ENCODE data around the gene IL27RA. TPM values are rescaled to one million over a fixed set of nuclear protein-coding genes. Genes with fewer than 3 reads are reported as not detected.
A peak's percentile ranks its signal among the peaks of the same experiment; 100 is the strongest.

Gene IL27RA
- total and polyA plus RNA-seq, 8 donors, result 1.1 to 11.1 (median 2.5) TPM; not detected in 2

DNA sequence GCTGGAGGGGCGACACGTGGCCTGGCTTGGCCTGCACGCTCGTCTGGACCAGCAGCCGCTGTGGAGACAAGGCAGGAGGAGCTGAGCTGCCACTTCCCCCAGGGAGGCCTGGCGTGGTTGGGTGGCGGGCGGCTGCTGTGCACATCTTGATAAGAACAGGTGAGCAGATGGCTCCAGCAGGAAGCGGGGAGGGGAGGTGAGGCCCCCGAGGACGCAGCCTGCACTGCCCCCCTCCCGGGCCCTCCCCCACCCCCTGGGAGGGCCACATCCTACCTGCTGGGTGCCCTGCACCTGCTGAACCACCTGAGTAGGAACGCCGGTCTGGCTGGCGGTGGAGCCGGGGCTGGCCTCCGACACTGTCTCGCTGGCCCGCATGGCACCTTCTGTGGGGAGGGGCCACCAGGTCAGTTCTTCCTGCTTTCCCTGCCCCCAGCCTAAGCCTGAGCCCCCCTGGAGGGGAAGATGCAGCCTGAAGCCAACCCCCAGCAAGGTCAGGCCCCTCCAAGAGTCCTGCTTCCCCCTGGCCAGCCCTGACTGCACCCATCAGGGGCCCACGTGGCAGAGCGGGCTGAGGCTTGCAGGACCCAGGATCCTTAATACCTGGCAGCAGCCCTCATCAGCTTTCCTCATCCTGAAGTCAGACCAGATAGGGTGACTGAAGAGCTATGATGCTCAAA lies 48.2 kb upstream of the IL27RA start:
- peak in 1 of 2 donors; percentile 75 for DNase-seq
- no peaks in the 10 kb centered on the region for H3K27me3 ChIP-seq
- peaks cover 33 to 50% (median 35%) of the 10 kb centered on the region in 4 donors for H3K4me1 ChIP-seq
- H3K9me3 ChIP-seq, result no peaks in the 10 kb centered on the region
- no peak for TF ChIP-seq POLR2AphosphoS5 (IDR thresholded peaks at IDR 0.05)
- no peak for TF ChIP-seq EP300 (IDR thresholded peaks at IDR 0.05)
- no peak for TF ChIP-seq POLR2A (IDR thresholded peaks at IDR 0.05)
- TF ChIP-seq, protein P1, sequence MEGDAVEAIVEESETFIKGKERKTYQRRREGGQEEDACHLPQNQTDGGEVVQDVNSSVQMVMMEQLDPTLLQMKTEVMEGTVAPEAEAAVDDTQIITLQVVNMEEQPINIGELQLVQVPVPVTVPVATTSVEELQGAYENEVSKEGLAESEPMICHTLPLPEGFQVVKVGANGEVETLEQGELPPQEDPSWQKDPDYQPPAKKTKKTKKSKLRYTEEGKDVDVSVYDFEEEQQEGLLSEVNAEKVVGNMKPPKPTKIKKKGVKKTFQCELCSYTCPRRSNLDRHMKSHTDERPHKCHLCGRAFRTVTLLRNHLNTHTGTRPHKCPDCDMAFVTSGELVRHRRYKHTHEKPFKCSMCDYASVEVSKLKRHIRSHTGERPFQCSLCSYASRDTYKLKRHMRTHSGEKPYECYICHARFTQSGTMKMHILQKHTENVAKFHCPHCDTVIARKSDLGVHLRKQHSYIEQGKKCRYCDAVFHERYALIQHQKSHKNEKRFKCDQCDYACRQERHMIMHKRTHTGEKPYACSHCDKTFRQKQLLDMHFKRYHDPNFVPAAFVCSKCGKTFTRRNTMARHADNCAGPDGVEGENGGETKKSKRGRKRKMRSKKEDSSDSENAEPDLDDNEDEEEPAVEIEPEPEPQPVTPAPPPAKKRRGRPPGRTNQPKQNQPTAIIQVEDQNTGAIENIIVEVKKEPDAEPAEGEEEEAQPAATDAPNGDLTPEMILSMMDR (IDR thresholded peaks at IDR 0.05), result no peak
- H3K4me3 ChIP-seq, result no peak overlapping the region
- H3K36me3 ChIP-seq, result peaks cover 4 to 46% (median 39%) of the 10 kb centered on the region in 4 donors
- intact Hi-C loops (cut with DNase I; ENCODE audit: low total_unique reads), result no loop called here
- 73 to 83% (median 76%) methylated on average over 11 to 21 of the region's 21 CpGs for WGBS, 5 donors
- H3K27ac ChIP-seq, result peak overlapping the region in 2 of 5 donors; percentile 10 to 39

GRCh38 chr19:13984186-13984585 lies 47.4 kb upstream of the IL27RA start:
- Histone ChIP-seq H3K36me3 (peaks cover 4 to 53% (median 46%) of the 10 kb centered on the region in 4 donors), H3K27ac (no peak overlapping the region), H3K9me3 (no peaks in the 10 kb centered on the region), H3K27me3 (no peaks in the 10 kb centered on the region), H3K4me3 (no peak overlapping the region), H3K4me1 (peaks cover 24 to 46% (median 28%) of the 10 kb centered on the region in 4 donors)
- 60 to 90% (median 77%) methylated on average over 1 to 15 of the region's 15 CpGs for WGBS, 5 donors
- no peak for DNase-seq
- intact Hi-C loops (cut with DNase I; ENCODE audit: low total_unique reads), result no loop called here
- TF ChIP-seq POLR2A (IDR thresholded peaks at IDR 0.05) (no peak), EP300 (IDR thresholded peaks at IDR 0.05) (no peak), POLR2AphosphoS5 (IDR thresholded peaks at IDR 0.05) (no peak)
- TF ChIP-seq, protein P1 (IDR thresholded peaks at IDR 0.05), result no peak

DNA sequence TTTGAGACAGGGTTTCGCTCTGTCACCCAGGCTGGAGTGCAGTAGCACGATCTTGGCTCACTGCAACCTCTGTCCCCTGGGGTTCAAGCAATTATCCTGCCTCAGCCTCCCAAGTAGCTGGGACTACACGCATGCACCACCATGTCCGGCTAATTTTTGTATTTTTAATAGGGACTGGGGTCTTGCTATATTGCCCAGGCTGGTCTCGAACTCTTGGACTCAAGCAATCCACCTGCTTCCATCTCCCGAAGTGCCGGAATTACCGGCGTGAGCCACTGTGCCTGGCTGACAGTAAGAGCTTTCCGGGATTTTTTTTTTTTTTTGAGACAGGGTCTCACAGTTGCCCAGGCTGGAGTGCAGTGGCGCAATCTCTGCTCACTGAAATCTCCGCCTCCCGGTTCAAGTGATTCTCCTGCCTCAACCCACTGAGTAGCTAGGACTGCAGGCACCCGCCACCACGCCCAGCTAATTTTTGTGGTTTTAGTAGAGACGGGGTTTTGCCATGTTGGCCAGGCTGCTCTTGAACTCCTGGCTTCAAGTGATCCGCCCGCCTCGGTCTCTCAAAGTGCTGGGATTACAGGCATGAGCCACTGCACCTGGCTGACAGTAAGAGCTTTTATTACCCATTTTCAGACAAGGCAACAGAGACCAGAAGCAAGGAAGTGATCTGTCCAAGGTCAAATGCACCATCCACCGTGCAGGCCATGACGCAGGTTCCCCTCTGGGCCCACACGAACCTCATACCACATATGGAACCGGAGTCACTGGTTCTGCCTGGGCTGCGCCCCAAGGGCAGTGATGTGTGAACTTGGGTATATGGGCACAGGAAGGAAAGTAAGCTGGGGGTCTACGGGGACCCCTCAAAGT lies 46.5 kb upstream of the IL27RA start:
- intact Hi-C loops (cut with DNase I; ENCODE audit: low total_unique reads), result no loop called here
- H3K4me3 ChIP-seq, result no peak overlapping the region
- peaks cover 16 to 36% (median 22%) of the 10 kb centered on the region in 4 donors for H3K4me1 ChIP-seq
- no peaks in the 10 kb centered on the region for H3K27me3 ChIP-seq
- TF ChIP-seq POLR2A (IDR thresholded peaks at IDR 0.05) (no peak), POLR2AphosphoS5 (IDR thresholded peaks at IDR 0.05) (no peak), EP300 (IDR thresholded peaks at IDR 0.05) (no peak)
- TF ChIP-seq, protein P1 (IDR thresholded peaks at IDR 0.05), result no peak
- peaks cover 4 to 59% (median 51%) of the 10 kb centered on the region in 4 donors for H3K36me3 ChIP-seq
- H3K27ac ChIP-seq, result peak overlapping the region in 4 of 5 donors; percentile 80 to 92 (median 87)
- 86 to 91% (median 88%) methylated on average over 22 to 25 of the region's 25 CpGs for WGBS, 5 donors
- DNase-seq, result no peak
- no peaks in the 10 kb centered on the region for H3K9me3 ChIP-seq

DNA sequence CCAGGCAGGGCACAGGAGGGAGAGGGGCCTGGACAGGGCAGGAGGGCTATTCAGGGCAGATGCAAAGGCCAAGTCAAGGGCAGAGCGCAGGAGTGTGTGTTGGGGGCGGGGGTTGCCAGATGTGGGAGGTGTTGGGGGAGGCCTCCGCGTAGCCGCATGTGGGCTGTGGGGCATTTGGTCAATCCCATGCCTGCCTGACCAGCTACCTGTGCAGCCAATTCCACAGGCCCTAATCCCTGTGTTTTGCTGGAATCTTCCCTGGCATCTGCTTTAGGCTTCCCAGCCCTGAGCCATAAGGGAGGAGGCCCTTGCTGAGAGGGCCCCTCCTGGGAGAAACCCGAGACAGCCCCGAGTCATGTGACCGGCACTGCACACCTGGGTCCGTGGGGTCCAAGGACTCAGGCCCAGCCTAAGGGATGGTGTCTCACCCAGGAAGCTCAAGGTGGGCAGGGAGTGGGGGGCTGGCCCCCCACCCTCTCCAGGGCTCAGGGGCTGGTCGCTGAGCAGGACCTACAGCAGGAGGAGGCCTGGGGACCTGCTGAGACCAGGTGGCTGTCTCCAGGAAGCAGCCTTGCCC lies 45.7 kb upstream of the IL27RA start:
- no peak for DNase-seq
- intact Hi-C loops (cut with DNase I; ENCODE audit: low total_unique reads), result no loop called here
- no peaks in the 10 kb centered on the region for H3K27me3 ChIP-seq
- peaks cover 15 to 36% (median 22%) of the 10 kb centered on the region in 4 donors for H3K4me1 ChIP-seq
- no peaks in the 10 kb centered on the region for H3K9me3 ChIP-seq
- no peak for TF ChIP-seq EP300 (IDR thresholded peaks at IDR 0.05)
- no peak for TF ChIP-seq POLR2AphosphoS5 (IDR thresholded peaks at IDR 0.05)
- TF ChIP-seq POLR2A (IDR thresholded peaks at IDR 0.05), result no peak
- TF ChIP-seq, protein P1 (IDR thresholded peaks at IDR 0.05), result no peak
- no peak overlapping the region for H3K4me3 ChIP-seq
- WGBS, 5 donors, result 75 to 80% (median 78%) methylated on average over 9 to 10 of the region's 10 CpGs
- H3K36me3 ChIP-seq, result peaks cover 4 to 59% (median 52%) of the 10 kb centered on the region in 4 donors
- H3K27ac ChIP-seq, result peak overlapping the region; percentile 77 to 92 (median 85)

Measured in stomach (tissue), 9 donors.